Breast epithelium (tissue), 4 donors: ENCODE data around the gene CREG1. TPM values are rescaled to one million over a fixed set of nuclear protein-coding genes. Genes with fewer than 3 reads are reported as not detected.

Experiments
- DNase-seq, 2 donors: peaks; one replicate each; pipeline ENCODE4 v3.0.0-alpha.2; 2019; ENCODE audit warnings: low spot score in 2 of 2
- H3K27ac ChIP-seq, 2 donors: fragments of 200-600 bp; sonication (generic) in 1 of 2; one replicate each; pipeline ENCODE4 v1.5.1; 2016 to 2019; ENCODE audit warnings: mild to moderate bottlenecking in 1 of 2
- H3K27me3 ChIP-seq, 2 donors: fragments of 200-600 bp; sonication (generic) in 1 of 2; one replicate each; pipeline versions ENCODE4 v1.5.1 to v1.6.0; 2017 to 2019; ENCODE audit warnings: control low read depth in 1 of 2, mild to moderate bottlenecking in 1 of 2
- H3K36me3 ChIP-seq: fragments of 200-600 bp; one replicate; pipeline ENCODE4 v1.5.1; 2019
- H3K4me1 ChIP-seq, 2 donors: fragments of 200-600 bp; sonication (generic); one replicate each; pipeline ENCODE4 v1.5.1; 2016 to 2019; ENCODE audit warnings: control low read depth in 1 of 2
- H3K4me3 ChIP-seq, 3 donors: fragments of 200-600 bp; sonication (generic); 1 replicate in 2 of 3; 2 replicates in 1 of 3; pipeline ENCODE4 v1.5.1; 2016 to 2019; ENCODE audit warnings: mild to moderate bottlenecking in 3 of 3, moderate library complexity in 2 of 3
- H3K9me3 ChIP-seq, 2 donors: fragments of 200-600 bp; sonication (generic) in 1 of 2; one replicate each; pipeline ENCODE4 v1.5.1; 2016 to 2019; ENCODE audit warnings: control low read depth in 1 of 2
- POLR2A ChIP-seq: fragments of 450-650 bp; IDR thresholded peaks from one replicate; pipeline ENCODE4 v1.6.1; 2016; ENCODE audit warnings: antibody characterized with exemption, mild to moderate bottlenecking, moderate library complexity
- POLR2AphosphoS5 ChIP-seq, 3 donors: sonication (generic); formaldehyde crosslinking; IDR thresholded peaks; one replicate each; pipeline ENCODE4 v1.6.1; 2017; ENCODE audit warnings: antibody characterized with exemption in 3 of 3
- intact Hi-C: fragments of 100-400 bp; cut with DNase I; formaldehyde crosslinking; loops from one replicate; pipeline ENCODE4 v1.15.1; 2023; ENCODE audit warnings: low total_unique reads
- total RNA-seq, 3 donors: library from RNA; depleted of rRNA; stranded (reverse); fragments of >200 nt; gene quantifications; one replicate each; pipeline ENCODE4 v1.1.0, GENCODE V29; 2016
- TF ChIP-seq, protein P1 (sequence below), 3 donors: fragments of 450-650 bp; IDR thresholded peaks; one replicate each; pipeline ENCODE4 v1.5.1; 2016 to 2017; ENCODE audit warnings: antibody characterized with exemption in 3 of 3, mild to moderate bottlenecking in 3 of 3, moderate library complexity in 3 of 3

Gene CREG1
- total RNA-seq, 3 donors from 2014 or later, result 156 to 444 (median 190) TPM

DNA sequence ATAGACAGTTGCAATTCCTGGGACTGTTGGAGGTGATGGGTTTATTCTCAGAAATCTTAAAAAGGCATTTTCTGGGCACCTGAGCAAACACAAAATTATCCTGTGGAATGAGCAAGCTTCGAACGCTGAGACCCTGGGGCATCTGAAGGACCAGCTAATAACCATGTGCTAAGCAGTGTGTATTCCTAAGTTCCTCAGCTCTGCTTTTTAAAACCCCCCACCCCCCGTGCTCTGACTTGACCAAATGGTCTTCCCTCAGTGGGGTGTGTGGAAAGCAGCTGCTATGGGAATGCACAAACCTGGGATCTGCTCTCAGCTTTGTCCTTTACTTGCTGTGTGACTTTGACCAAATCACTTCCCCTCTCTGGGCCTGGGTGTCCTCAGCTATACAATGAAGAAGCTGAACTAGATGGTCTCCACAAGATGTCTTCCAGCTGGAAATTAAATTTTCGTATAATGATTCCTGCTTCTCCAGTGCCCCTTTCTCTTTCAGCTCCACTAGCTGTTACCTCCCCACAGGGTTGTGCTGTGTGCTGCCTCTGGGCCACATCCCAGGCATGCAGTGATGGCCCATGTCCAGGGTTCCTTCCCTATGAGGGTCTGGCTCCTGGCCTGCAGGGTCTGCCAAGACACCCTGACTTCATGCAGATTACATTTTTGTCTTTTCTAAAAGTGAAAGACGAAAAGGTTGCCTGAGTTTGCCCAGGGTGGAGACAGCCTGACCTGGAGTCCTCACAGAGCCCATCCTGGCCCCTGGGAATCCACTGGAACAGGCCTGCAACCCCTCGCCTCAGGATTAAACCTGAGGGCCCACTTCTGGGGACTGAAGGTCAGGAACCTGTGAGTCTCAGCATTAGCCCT lies 20.4 kb downstream of the CREG1 start:
- Histone ChIP-seq H3K4me1 (no peaks in the 10 kb centered on the region), H3K27me3 (no peaks in the 10 kb centered on the region), H3K4me3 (no peak overlapping the region), H3K27ac (no peak overlapping the region), H3K9me3 (no peaks in the 10 kb centered on the region), H3K36me3 (no peaks in the 10 kb centered on the region)
- DNase-seq, result no peak
- TF ChIP-seq POLR2AphosphoS5 (IDR thresholded peaks at IDR 0.05), result no peak
- TF ChIP-seq, protein P1, sequence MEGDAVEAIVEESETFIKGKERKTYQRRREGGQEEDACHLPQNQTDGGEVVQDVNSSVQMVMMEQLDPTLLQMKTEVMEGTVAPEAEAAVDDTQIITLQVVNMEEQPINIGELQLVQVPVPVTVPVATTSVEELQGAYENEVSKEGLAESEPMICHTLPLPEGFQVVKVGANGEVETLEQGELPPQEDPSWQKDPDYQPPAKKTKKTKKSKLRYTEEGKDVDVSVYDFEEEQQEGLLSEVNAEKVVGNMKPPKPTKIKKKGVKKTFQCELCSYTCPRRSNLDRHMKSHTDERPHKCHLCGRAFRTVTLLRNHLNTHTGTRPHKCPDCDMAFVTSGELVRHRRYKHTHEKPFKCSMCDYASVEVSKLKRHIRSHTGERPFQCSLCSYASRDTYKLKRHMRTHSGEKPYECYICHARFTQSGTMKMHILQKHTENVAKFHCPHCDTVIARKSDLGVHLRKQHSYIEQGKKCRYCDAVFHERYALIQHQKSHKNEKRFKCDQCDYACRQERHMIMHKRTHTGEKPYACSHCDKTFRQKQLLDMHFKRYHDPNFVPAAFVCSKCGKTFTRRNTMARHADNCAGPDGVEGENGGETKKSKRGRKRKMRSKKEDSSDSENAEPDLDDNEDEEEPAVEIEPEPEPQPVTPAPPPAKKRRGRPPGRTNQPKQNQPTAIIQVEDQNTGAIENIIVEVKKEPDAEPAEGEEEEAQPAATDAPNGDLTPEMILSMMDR (IDR thresholded peaks at IDR 0.05), result no peak
- TF ChIP-seq POLR2A, result no peak
- intact Hi-C loops, result no loop called here

DNA sequence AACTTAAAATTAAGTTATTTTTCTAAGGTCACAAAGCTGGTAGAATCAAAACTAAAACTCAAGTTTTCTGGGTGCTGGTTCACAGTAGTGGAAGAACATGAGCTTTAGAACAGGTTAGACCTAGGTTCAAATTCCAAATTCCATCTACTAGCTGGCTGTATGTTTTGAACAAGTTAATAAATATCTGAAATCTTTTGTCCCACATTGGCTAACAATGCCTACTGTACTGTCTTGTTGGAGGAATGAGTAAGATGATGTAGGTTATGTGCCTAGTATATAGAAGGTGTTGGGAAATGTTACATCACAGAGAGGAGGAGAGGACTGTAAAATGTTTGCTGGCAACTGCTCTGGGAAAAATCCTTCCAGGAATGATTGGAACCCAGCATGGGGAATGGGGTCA lies 21.2 kb downstream of the CREG1 start:
- no peak overlapping the region for H3K4me3 ChIP-seq
- intact Hi-C loops, result no loop called here
- TF ChIP-seq POLR2A (no peak), POLR2AphosphoS5 (IDR thresholded peaks at IDR 0.05) (no peak)
- TF ChIP-seq, protein P1 (IDR thresholded peaks at IDR 0.05), result no peak

DNA sequence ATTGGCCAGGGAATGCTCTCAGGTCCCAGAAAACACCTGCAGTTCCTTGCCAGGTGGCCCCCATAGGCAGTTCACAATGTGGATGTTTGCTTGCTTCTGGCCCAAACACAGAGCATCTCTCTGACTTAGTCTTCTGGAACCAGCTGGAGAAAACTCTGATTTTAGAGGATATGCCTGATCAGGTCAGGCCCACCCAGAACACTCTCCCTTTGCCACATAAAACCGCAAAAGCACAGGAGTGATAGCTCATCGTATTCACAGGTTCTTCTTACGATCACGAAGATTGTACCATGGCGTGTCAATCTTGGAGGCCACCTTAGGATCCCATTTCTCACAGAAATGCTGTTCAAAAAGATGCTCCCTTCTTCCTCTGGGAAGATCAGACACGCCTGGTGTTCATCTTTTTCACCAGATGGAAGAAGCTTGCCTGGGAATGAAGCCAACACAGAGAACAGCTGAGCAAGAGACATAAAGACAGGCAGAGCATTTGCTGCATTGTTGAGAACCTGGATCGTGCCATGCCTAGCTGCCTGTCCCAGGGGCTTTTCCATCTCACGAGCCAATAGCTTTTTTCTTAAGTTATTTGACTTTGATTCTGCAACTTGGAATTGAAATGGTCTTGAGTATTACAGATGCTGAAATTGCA lies 23.6 kb downstream of the CREG1 start:
- Histone ChIP-seq H3K4me1 (no peaks in the 10 kb centered on the region), H3K36me3 (no peaks in the 10 kb centered on the region), H3K4me3 (no peak overlapping the region), H3K9me3 (no peaks in the 10 kb centered on the region), H3K27ac (no peak overlapping the region), H3K27me3 (no peaks in the 10 kb centered on the region)
- intact Hi-C loops, result no loop called here
- DNase-seq, result no peak
- no peak for TF ChIP-seq POLR2AphosphoS5 (IDR thresholded peaks at IDR 0.05)
- TF ChIP-seq, protein P1 (IDR thresholded peaks at IDR 0.05), result no peak
- TF ChIP-seq POLR2A, result no peak

More for the DNA sequence above, 21.2 kb downstream of the CREG1 start:
- no peaks in the 10 kb centered on the region for H3K27me3 ChIP-seq
- no peaks in the 10 kb centered on the region for H3K4me1 ChIP-seq
- no peak overlapping the region for H3K27ac ChIP-seq
- H3K9me3 ChIP-seq, result no peaks in the 10 kb centered on the region
- no peaks in the 10 kb centered on the region for H3K36me3 ChIP-seq
- DNase-seq, result no peak

DNA sequence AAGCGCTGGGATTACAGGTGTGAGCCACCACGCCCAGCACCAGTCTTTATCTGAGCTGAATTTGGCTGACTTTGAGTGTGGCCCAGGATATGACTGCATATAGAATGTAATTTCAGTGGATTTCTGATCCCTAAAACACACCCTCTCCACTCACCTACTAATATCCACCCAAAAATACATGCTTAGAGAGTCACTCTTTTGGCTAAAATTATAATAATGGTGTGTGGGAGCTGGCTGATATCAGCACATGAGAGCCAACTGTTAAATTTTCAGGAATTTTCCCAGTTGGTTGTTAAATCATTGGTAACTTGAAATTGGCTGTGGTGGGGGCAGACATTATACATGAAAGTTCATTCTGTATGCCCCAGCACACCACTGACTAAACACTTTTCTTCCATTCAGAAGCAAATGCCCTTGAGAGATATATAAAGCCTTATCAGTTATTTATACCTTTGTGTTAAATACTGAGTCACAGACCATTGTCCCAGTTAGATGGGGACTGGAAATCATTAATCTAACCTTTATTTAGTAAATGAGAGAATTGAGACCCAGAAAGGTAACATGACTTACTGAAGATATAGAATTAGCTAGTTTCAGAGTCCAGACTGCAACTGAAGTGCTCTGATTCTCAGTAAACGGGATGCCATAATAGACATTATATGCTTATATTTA lies 25.4 kb downstream of the CREG1 start:
- Histone ChIP-seq H3K27me3 (no peaks in the 10 kb centered on the region), H3K4me3 (no peak overlapping the region), H3K9me3 (no peaks in the 10 kb centered on the region), H3K27ac (no peak overlapping the region), H3K36me3 (no peaks in the 10 kb centered on the region), H3K4me1 (no peaks in the 10 kb centered on the region)
- intact Hi-C loops, result no loop called here
- TF ChIP-seq, protein P1 (IDR thresholded peaks at IDR 0.05), result no peak
- TF ChIP-seq POLR2A (no peak), POLR2AphosphoS5 (IDR thresholded peaks at IDR 0.05) (no peak)
- no peak for DNase-seq
